Fibroblast of skin of left biceps (primary cell): ENCODE data around the gene KANK3.
"Not testable (repeated sequence)": the region's sequence is repeated elsewhere in the genome, so short reads cannot be mapped to it uniquely, and the experiment has no call there.

Experiments
- DNase-seq, 2 experiments: peaks; one replicate each; pipeline ENCODE4 v3.0.0-alpha.2; 2013; ENCODE audit warnings: low read depth in 2 of 2

Gene KANK3

GRCh38 chr19:8370176-8371010 is 27.3 kb upstream of the KANK3 start:
- DNase-seq = no peak

GRCh38 chr19:8367327-8368001 is 24.4 kb upstream of the KANK3 start:
- DNase-seq = peak; percentile 92 to 93

DNA sequence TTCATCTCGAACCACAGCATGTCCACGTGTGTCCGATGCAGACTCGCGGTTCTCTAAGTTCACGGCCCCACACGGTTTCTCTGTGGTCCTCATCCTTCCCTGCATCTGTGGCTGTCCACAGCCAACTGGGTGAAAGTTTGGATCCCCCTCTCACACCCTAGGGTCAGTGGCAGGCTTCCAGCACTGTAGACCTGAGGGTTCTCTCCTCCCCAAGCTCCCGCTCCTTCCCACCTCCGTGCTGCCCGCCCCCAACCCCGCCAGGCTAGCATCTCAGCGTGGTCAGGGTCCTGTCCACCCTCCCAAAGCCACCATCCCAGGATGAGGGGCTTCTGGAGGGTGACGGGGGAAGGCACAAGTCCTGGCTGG is 23.9 kb upstream of the KANK3 start:
- DNase-seq = no peak

- no peak for DNase-seq
These were observed 23.1 kb upstream of the KANK3 start for GRCh38 chr19:8366121-8366581.

DNA sequence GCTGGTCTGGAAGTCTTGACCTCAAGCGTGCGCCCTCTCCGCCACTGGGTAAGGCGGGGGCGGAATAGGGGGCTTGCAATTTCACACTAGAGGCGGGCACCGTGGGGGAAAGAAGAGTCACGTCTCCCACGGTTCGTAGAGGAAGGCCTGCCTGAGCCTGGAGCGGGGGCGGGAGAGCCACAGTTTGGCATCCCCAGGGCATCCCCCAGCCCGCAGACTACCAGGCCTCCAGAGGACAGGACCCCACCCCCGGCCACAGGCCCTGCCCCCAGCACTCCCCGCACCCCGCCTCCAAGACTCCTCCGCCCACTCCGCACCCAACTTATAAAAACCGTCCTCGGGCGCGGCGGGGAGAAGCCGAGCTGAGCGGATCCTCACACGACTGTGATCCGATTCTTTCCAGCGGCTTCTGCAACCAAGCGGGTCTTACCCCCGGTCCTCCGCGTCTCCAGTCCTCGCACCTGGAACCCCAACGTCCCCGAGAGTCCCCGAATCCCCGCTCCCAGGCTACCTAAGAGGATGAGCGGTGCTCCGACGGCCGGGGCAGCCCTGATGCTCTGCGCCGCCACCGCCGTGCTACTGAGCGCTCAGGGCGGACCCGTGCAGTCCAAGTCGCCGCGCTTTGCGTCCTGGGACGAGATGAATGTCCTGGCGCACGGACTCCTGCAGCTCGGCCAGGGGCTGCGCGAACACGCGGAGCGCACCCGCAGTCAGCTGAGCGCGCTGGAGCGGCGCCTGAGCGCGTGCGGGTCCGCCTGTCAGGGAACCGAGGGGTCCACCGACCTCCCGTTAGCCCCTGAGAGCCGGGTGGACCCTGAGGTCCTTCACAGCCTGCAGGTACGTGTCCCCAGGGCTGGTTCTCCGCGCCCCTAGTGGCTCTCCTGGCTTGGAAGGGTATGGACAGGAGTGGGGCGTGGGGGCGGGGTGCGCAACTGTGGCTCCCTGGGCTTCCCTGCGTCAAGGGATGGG is 21.0 kb upstream of the KANK3 start, which contains the start of gene ANGPTL4:
Gene ANGPTL4 (plus strand): TSS at position 353 of the 969 bp plus-strand sequence. CDS start 167 bp downstream, at position 520.
- peak in 1 of 2 experiments; percentile 27 for DNase-seq

GRCh38 chr19:8361921-8362793 is 19.1 kb upstream of the KANK3 start:
- peak; percentile 80 to 82 for DNase-seq

DNA sequence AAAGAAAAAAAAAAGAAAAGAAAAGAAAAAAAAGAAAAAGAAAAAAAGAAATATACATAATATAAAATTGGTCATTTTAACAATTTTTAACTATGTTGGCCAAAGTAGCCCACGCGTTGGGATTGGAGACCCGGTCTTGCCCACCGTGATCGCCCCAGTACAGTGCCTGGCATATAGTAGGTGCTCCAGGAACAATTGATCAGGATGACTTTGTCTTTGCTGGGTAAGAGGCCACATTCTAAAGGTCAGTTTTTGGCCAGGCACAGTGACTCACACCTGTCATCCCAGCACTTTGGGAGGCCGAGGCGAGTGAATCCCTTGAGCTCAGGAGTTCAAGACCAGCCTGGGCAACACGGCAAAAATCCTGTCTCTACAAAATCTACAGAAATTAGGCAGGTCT is 17.1 kb upstream of the KANK3 start:
- no peak for DNase-seq

GRCh38 chr19:8358948-8359347 is 15.9 kb upstream of the KANK3 start:
- DNase-seq = no peak

- no peak for DNase-seq
These were observed 14.0 kb upstream of the KANK3 start for GRCh38 chr19:8357007-8357521.

- no peak for DNase-seq
These were observed 12.8 kb upstream of the KANK3 start for GRCh38 chr19:8355631-8356402.

DNA sequence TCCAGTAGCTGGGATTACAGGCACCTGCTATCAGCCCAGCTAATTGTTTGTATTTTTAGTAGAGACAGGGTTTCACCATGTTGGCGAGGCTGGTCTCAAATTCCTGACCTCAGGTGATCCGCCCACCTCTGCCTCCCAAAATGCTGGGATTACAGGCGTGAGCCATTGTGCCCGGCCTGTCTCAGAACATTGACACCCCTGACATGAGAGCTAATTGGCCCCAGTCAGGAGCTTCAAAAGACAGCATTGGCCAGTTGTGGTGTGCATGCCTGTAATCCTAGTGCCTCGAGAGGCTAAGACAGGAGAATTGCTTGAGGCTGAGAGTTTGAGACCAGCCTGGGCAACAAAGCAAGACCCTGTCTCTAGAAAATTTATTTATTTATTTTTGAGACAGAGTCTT is 9.8 kb upstream of the KANK3 start:
- DNase-seq = not testable (repeated sequence)

DNA sequence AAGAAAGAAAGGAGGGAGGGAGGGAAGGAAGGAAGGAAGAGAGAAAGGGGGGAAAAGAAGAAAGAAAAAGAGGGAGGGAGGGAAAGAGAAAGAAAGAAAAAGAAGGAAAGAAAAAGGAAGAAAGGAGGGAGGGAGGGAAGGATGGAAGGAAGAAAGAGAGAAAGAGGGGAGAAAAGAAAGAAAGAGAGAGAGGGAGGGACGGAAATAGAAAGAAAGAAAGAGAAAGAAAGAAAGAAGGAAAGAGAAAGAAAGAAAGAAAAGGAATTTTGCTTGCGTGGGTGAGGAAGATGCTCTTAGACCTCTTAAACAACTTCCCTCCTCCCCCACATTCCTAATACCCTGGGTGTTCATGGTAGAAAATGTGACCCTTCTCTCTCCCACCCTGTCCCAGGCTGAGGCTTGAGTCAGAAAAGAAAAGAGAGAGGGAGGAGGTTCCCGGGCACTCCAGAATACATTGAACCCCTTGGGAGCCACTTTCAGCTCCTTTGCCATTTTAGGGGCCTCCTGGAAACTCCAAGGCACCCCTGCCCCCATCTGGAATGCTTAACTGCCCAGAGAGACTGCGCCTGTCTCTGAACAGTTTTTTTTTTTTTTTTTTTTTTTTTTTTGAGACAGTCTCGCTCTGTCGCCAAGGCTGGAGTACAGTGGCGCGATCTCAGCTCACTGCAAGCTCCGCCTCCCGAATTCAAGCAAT is 9.2 kb upstream of the KANK3 start:
- no peak for DNase-seq

GRCh38 chr19:8349629-8350372 is 6.7 kb upstream of the KANK3 start:
- not testable (repeated sequence) for DNase-seq

GRCh38 chr19:8343483-8343844 is 402 bp upstream of the KANK3 start:
- no peak for DNase-seq

- DNase-seq = no peak
These were observed 762 bp downstream of the KANK3 start for GRCh38 chr19:8342316-8342683.

GRCh38 chr19:8341504-8341903 is 1.6 kb downstream of the KANK3 start:
- DNase-seq = not testable (repeated sequence)

DNA sequence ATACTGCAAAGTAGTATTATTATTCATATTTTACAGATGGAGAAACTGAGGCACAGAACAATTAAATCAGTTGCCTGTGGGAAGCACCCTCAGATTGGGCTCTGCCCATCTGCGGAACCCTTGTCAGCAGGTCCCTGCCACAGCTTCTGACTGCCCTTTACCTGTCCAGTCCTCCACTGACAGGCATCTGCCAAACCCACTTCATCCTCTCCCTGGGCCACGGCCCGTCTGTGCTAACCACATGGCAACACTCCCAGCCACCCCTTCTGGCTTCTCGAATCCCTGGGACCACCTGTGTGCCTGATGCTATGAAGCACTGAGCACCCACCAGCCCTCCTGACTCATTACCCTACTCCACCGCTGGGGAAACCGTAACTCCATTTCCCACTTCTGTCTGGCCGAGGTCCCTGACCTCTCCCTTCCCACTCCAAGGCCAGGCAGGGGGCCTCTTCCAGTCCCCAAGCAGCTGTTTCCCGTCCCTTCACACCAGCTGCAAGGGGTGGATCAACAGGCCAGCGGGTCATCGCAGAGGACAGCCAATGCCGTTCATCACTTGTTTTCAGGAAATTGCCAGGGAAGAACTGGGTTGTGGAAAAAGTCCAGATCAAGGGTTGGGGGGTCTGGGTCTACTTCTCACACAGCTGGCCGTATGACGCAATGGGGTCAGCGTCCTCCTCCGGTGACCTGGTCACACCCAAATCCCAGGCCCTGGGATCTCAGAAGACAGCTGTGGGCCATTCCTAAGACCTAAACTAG is 2.5 kb downstream of the KANK3 start:
- DNase-seq = no peak

DNA sequence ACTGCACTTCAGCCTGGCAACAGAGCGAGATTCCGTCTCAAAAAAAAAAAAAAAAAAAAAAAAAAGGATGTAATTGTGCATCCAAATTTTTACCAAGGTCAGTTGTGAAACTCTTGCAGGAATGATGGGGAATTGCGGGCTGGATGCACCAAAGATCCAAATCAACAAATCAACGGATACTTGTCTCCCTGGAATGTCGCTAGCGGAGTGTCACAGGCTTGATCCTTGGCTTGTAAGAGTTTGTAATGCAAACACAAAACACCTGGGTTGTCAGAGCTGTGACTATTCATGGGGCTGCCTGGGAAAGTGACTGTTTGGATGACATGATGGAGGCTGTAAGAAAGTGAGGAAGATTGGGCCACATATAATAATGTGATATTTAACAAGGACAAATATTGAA is 4.2 kb downstream of the KANK3 start:
- no peak for DNase-seq
